Heart left ventricle (tissue), 16 donors: Measurements from ENCODE around the gene VMP1. TPM values are rescaled to one million over a fixed set of nuclear protein-coding genes. Genes with fewer than 3 reads are reported as not detected.

Source experiments
- ATAC-seq, 4 donors: fragments of 200-7000 bp; cut with Tn5 transposase; one replicate each; pipeline ENCODE4 v1.9.1; 2020 to 2022; ENCODE audit warnings: moderate library complexity in 4 of 4, mild to moderate bottlenecking in 3 of 4, moderate number of reproducible peaks in 1 of 4
- DNase-seq, 5 donors: peaks; one replicate each; pipeline ENCODE4 v3.0.0-alpha.2; 2020
- H3K27ac ChIP-seq, 12 donors: fragments of 200-600 bp; sonication (generic) in 4 of 12; one replicate each; pipeline versions ENCODE4 v1.5.0 to v1.8.0; 2016 to 2022; ENCODE audit warnings: mild to moderate bottlenecking in 2 of 12
- H3K27me3 ChIP-seq, 9 donors: fragments of 200-600 bp; sonication (generic) in 2 of 9; one replicate each; pipeline versions ENCODE4 v1.5.1 to v1.8.0; 2016 to 2022; ENCODE audit warnings: mild to moderate bottlenecking in 3 of 9
- H3K36me3 ChIP-seq, 9 donors: fragments of 200-600 bp; sonication (generic) in 2 of 9; one replicate each; pipeline versions ENCODE4 v1.5.0 to v1.8.0; 2018 to 2022; ENCODE audit warnings: mild to moderate bottlenecking in 2 of 9
- H3K4me1 ChIP-seq, 12 donors: fragments of 200-600 bp; sonication (generic) in 4 of 12; one replicate each; pipeline versions ENCODE4 v1.5.0 to v1.8.0; 2016 to 2022; ENCODE audit warnings: mild to moderate bottlenecking in 3 of 12
- H3K4me3 ChIP-seq, 12 donors: fragments of 200-600 bp; sonication (generic) in 4 of 12; one replicate each; pipeline versions ENCODE4 v1.5.0 to v1.8.0; 2017 to 2022; ENCODE audit warnings: mild to moderate bottlenecking in 9 of 12, moderate library complexity in 4 of 12
- H3K9me3 ChIP-seq, 12 donors: fragments of 200-600 bp; sonication (generic) in 4 of 12; one replicate each; pipeline versions ENCODE4 v1.5.0 to v1.8.0; 2016 to 2022; ENCODE audit warnings: mild to moderate bottlenecking in 1 of 12
- POLR2A ChIP-seq, 2 donors: fragments of 450-650 bp; IDR thresholded peaks; one replicate each; pipeline ENCODE4 v1.6.1; 2017; ENCODE audit warnings: antibody characterized with exemption in 2 of 2, mild to moderate bottlenecking in 2 of 2, moderate library complexity in 2 of 2
- WGBS, 4 donors: extraction: QIAGEN DNeasy Blood & Tissue Kit in 2 of 4; methylation state at CpG; one replicate each; pipeline versions ENCODE4 v1.1.5 to v1.1.7; 2013 to 2018; 5-methylcytosine and 5-hydroxymethylcytosine counted together
- intact Hi-C, 10 donors: fragments of 100-400 bp; cut with DNase I; formaldehyde crosslinking; loops; one replicate each; pipeline versions ENCODE4 v1.11.1 to v1.14.2; 2022
- polyA plus RNA-seq, 2 donors: library from polyadenylated mRNA; stranded (reverse); fragments of 200-250 nt; gene quantifications; one replicate each; pipeline ENCODE4 v1.2.3, GENCODE V29; 2013
- total RNA-seq, 9 donors: library from RNA; depleted of rRNA in 2 of 9; stranded (reverse); fragments of >200 nt in 2 of 9; fragmentation: NEBNext Ultra II Directional in 3 of 9; extraction: Animal tissue kit (Norgen Biotek cat#: 25700) in 3 of 9; gene quantifications; one replicate each; pipeline versions ENCODE4 v1.1.0 to v1.2.4, GENCODE V29; 2016 to 2023
- TF ChIP-seq, protein P1 (sequence below), 12 donors: fragments of 200-600 bp; sonication (generic) in 4 of 12; IDR thresholded peaks; one replicate each; pipeline versions ENCODE4 v1.5.0 to v1.8.0; 2018 to 2022; ENCODE audit warnings: antibody characterized with exemption in 12 of 12, mild to moderate bottlenecking in 5 of 12
- donor health status: ischemic (EF 13 %, LVEDD 7.1; RV severe dilation, severe dysfunction).
- donor health status: healthy with polysubstance abuse.
- donor health status: DM: no; HTN: yes; CAD: no.
- donor health status: DM: no; HTN: no; CAD: no.
- donor health status: ischemic (EF 25% LVEDD 6.9; RV normal size, moderate dysfunction).
- donor health status: ischemic (EF 25% LVEDD 5.7; RV mildly dilated, moderate dysfunction).
- donor health status: healthy.
- donor health status: DM: yes; HTN: yes; CAD: no.
- donor health status: ischemic (EF 35%, LVEDD 5.7; RV mildly dilated, moderate dysfunction).
- donor health status: nonischemic (EF 11% LVEDD 7.7; RV severe dilation, severe dysfunction).
- donor health status: DM: yes; HTN: yes; CAD: no.
- donor health status: PGD.
- donor health status: ischemic (EF 29% LVEDD 5.4; RV normal size, mild dysfunction).
- donor health status: nonischemic (EF 23%, LVEDD 6.1; RV moderate dilation, normal function).

The VMP1 gene
- total and polyA plus RNA-seq, 11 donors = 19.3 to 181 (median 50.1) TPM

DNA sequence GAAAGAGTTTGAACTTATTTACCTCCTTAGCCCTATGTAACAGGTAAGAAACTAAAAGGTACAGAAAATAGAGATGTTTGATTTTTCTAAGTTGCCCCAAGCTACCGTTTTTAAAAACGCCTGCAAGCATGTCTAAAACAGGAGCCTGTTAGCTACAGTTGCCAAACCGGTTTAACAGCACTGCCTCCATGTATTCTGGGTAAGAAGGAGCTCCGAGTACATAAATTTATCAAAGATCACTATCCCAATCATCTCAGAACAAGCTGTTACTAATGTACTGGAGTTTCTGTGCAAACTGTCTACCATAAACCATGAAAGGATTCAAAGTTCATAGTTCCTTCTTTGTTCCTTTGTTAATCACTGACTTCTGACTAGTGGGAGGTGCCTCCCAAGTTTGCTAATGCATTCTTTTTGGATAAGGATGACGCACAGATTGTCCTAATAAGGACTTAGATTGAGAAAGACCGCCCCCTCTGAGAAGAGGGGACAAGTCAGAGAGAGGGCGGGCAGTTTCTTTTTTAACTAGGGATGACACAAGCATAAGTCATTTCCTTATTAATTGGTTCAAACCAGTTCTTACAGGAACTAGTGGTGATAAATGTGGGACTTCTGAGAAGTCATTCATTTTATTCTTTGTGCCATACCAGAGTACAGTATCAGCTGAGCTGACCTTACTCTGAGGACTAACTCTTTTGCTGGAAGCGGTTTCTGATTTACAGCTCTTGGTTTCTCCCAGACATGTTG is 130.0 kb downstream of the VMP1 start:
- no peaks in the 10 kb centered on the region for H3K27me3 ChIP-seq
- 5 to 11% (median 9%) methylated on average over 8 of the region's 8 CpGs for WGBS, 4 donors
- no peaks in the 10 kb centered on the region for H3K9me3 ChIP-seq
- peaks cover 0 to 39% (median 15%) of the 10 kb centered on the region in 9 donors for H3K36me3 ChIP-seq
- TF ChIP-seq, protein P1, sequence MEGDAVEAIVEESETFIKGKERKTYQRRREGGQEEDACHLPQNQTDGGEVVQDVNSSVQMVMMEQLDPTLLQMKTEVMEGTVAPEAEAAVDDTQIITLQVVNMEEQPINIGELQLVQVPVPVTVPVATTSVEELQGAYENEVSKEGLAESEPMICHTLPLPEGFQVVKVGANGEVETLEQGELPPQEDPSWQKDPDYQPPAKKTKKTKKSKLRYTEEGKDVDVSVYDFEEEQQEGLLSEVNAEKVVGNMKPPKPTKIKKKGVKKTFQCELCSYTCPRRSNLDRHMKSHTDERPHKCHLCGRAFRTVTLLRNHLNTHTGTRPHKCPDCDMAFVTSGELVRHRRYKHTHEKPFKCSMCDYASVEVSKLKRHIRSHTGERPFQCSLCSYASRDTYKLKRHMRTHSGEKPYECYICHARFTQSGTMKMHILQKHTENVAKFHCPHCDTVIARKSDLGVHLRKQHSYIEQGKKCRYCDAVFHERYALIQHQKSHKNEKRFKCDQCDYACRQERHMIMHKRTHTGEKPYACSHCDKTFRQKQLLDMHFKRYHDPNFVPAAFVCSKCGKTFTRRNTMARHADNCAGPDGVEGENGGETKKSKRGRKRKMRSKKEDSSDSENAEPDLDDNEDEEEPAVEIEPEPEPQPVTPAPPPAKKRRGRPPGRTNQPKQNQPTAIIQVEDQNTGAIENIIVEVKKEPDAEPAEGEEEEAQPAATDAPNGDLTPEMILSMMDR (IDR thresholded peaks at IDR 0.05) = peak in 3 of 12 donors; percentile 10 to 23 (median 16)
- TF ChIP-seq POLR2A (IDR thresholded peaks at IDR 0.05) = peak in 1 of 2 donors; percentile 54
- DNase-seq (peak in 4 of 5 donors; percentile 41 to 82 (median 74)), ATAC-seq (peak; percentile 89 to 97 (median 94))
- H3K27ac ChIP-seq = peak overlapping the region; percentile 77 to 97 (median 90)
- intact Hi-C loops = loop anchor here in 6 of 10 donors (2.0 to 10.0 kb wide), 5 partner anchors 50 to 85 kb away; no protein-coding TSS in a partner anchor
- H3K4me1 ChIP-seq = peaks cover 0 to 38% (median 16%) of the 10 kb centered on the region in 12 donors
- peak overlapping the region in 11 of 12 donors; percentile 40 to 77 (median 57) for H3K4me3 ChIP-seq

DNA sequence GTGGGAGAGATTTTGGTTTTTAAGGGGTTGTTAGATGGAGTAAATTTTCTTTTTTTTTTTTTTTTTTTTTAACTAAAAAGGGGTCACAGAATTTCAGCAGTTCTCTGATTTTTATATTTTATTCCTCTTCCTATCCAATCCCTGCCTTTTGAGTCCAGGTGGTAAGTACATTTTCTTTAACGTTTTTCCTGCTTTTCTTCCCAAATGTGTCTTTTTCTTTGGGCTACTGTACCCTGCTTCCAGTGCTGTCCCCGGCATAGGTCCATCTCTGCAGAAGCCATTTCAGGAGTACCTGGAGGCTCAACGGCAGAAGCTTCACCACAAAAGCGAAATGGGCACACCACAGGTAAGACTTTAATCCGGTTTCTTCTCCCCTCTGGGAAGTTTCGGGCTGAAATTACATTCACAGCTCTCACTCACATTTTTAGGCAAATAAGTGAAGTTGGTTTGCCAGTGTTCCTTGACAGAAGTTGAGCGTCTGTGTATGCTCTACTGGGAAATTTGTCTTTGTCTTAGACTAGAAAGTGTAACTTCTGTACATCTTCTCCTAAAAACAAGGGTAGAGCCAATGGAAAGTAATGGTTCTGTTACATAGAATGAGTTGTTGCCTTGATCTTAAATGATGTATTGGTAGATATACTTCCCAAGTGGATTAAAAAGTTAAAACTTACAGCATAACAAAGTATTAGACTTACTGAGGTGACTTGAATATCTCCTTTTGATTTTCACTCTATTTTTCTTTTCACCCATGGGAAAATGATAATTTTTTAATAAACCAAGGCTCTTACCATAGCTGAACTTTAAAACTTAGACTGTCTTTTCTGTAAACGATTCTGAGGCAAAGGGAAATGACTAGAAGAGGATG is 130.8 kb downstream of the VMP1 start:
- Histone ChIP-seq H3K9me3 (no peaks in the 10 kb centered on the region), H3K4me1 (peaks cover 0 to 38% (median 16%) of the 10 kb centered on the region in 12 donors), H3K36me3 (peaks cover 0 to 42% (median 15%) of the 10 kb centered on the region in 9 donors), H3K4me3 (peak overlapping the region; percentile 19 to 77 (median 57)), H3K27ac (peak overlapping the region; percentile 77 to 97 (median 90)), H3K27me3 (no peaks in the 10 kb centered on the region)
- 10 to 21% (median 14%) methylated on average over 8 of the region's 8 CpGs for WGBS, 4 donors
- no peak for TF ChIP-seq POLR2A (IDR thresholded peaks at IDR 0.05)
- TF ChIP-seq, protein P1 (IDR thresholded peaks at IDR 0.05) = no peak
- peak in 1 of 4 donors; percentile 19 for ATAC-seq
- peak in 1 of 5 donors; percentile 19 for DNase-seq
- intact Hi-C loops = loop anchor here in 6 of 10 donors (2.0 to 10.0 kb wide), 5 partner anchors 51 to 86 kb away; no protein-coding TSS in a partner anchor

DNA sequence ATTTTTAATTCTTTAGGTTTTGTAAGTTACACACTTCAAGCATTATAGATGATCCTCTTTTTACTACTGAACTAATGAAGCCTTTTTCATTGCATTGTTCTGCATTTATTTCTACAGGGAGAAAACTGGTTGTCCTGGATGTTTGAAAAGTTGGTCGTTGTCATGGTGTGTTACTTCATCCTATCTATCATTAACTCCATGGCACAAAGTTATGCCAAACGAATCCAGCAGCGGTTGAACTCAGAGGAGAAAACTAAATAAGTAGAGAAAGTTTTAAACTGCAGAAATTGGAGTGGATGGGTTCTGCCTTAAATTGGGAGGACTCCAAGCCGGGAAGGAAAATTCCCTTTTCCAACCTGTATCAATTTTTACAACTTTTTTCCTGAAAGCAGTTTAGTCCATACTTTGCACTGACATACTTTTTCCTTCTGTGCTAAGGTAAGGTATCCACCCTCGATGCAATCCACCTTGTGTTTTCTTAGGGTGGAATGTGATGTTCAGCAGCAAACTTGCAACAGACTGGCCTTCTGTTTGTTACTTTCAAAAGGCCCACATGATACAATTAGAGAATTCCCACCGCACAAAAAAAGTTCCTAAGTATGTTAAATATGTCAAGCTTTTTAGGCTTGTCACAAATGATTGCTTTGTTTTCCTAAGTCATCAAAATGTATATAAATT is 132.3 kb downstream of the VMP1 start:
- peak overlapping the region; percentile 19 to 77 (median 57) for H3K4me3 ChIP-seq
- H3K4me1 ChIP-seq = peaks cover 0 to 41% (median 16%) of the 10 kb centered on the region in 12 donors
- peak overlapping the region in 11 of 12 donors; percentile 22 to 97 (median 91) for H3K27ac ChIP-seq
- ATAC-seq = no peak
- TF ChIP-seq, protein P1 (IDR thresholded peaks at IDR 0.05) = no peak
- no peak for TF ChIP-seq POLR2A (IDR thresholded peaks at IDR 0.05)
- DNase-seq = no peak
- no peaks in the 10 kb centered on the region for H3K9me3 ChIP-seq
- H3K27me3 ChIP-seq = no peaks in the 10 kb centered on the region
- intact Hi-C loops = loop anchor here in 8 of 10 donors (1.0 to 10.0 kb wide), 6 partner anchors 52 to 87 kb away; no protein-coding TSS in a partner anchor
- 30 to 41% (median 34%) methylated on average over 6 of the region's 6 CpGs for WGBS, 4 donors
- H3K36me3 ChIP-seq = peaks cover 0 to 42% (median 15%) of the 10 kb centered on the region in 9 donors
